UCSD-AML1 (cell line): ENCODE data around the gene CDC45.
"Not testable (repeated sequence)": the region's sequence is repeated elsewhere in the genome, so short reads cannot be mapped to it uniquely, and the experiment has no call there.

ENCODE experiments used
- DNase-seq: peaks from one replicate; lab custom pipeline; 2025; ENCODE audit not compliant: unreplicated experiment; lab: John Stamatoyannopoulos, UW

Gene CDC45, protein sequence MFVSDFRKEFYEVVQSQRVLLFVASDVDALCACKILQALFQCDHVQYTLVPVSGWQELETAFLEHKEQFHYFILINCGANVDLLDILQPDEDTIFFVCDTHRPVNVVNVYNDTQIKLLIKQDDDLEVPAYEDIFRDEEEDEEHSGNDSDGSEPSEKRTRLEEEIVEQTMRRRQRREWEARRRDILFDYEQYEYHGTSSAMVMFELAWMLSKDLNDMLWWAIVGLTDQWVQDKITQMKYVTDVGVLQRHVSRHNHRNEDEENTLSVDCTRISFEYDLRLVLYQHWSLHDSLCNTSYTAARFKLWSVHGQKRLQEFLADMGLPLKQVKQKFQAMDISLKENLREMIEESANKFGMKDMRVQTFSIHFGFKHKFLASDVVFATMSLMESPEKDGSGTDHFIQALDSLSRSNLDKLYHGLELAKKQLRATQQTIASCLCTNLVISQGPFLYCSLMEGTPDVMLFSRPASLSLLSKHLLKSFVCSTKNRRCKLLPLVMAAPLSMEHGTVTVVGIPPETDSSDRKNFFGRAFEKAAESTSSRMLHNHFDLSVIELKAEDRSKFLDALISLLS

DNA sequence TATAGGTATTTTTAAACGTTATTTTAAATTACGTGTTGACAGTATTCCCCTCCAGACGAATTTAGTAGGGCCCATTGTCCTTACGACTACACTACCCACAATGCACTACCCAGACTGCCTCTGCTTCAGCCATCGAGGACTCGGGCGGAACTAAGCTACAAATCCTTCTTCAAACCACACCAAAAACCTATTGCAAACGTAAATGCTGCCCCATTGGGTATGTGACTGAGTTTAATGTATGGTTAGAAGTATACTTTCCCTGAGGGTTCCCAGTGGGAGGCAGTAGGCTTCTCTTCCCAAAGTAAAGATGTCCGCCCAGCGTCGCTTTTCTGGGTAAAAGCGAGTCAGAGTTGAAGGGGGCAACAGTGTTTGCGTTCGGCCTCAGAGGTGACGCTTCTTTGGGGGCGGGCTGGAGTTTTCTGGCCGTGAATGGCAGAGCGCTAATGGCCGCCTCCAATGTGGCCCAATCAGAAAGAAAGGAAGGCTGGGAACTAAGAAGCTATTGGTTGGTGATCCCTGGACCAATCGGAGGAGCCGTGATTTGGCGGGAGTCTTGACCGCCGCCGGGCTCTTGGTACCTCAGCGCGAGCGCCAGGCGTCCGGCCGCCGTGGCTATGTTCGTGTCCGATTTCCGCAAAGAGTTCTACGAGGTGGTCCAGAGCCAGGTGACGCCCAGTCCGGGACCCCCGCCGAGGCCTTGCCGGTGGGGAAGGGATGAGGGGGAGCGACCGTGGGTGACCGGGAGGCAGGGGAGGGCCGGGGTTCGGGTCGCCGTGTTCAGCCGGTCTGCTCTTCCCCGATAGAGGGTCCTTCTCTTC, at the start of gene CDC45:
CDC45 (plus strand) TSS at position 566 of the 818 bp plus-strand sequence; CDS start at position 615, 49 bp downstream.
- DNase-seq: peak; percentile 94

DNA sequence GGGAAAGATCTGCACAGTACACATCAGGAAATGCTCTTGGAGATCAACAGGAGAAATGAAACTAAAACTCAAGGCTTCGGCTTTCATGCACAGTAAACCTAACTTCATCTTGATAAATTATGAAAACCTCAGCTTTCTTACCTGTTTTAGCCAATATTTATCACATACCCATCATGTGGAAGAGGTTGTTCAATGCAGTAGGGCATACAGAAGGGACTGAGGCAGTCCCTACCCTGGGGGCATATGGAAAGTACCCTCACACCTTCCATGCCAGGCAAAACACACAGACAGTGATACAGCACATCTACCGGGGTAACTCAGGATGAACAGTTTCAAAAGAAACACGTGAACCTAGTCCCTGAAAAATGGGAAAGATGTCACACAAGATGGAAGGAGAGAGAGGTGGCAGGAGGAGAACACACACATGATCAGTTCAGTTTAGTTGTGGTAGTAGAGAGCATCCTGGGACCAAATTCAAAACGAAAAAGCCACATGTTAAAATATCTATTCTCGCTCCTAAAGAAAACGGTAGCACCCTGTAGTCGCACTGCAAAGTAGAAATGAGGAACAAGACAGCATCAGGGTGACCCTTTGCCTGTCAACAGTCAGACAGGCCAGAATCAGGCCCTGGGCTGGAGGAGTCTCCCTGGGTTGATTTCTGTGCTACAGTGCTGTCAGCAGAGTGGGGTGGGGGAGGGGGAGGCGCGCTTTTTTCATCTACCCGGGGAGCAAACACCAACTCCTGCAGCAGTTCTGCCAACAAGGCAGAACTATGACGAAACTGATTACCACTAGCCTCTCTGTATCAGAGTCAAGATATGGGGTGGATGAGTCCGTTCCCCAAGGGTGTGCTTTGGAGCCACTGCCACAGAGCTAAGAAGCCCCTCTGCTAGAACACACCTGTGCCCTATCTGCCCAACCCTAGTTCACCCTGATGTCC, 49.5 kb upstream of the CDC45 start:
- DNase-seq: peak; percentile 44

DNA sequence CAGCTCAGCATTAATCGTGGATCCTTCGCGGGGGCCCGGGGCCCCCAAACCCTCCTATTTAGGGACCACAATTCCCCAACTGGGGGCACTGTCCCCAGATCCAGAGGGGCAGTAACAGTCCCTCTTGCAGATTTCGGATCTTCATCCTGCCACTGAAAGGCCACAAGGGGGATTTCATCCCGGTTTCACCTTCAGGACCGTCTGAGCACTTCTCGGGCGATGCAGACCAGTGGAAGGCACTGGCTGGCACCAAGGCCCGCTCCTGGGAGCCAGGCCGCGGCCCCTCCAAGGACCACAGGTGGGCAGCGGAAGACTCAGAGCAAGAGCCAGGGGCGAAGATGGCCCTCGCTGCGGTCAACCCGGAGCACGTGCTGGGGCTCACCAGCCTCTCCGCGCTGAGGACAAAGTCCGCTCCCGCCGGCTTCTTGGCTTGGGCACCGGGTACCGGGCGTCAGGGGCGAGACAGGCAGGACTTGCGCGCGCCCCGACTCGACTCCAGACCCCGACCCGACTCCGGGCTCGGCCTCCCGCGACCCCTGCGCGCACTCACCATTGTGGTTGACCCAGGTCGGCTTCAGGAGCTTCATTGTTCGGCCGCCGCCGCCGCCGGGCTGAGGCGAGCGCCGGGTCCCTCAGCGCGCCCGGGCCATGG, 48.7 kb upstream of the CDC45 start:
- DNase-seq: no peak

DNA sequence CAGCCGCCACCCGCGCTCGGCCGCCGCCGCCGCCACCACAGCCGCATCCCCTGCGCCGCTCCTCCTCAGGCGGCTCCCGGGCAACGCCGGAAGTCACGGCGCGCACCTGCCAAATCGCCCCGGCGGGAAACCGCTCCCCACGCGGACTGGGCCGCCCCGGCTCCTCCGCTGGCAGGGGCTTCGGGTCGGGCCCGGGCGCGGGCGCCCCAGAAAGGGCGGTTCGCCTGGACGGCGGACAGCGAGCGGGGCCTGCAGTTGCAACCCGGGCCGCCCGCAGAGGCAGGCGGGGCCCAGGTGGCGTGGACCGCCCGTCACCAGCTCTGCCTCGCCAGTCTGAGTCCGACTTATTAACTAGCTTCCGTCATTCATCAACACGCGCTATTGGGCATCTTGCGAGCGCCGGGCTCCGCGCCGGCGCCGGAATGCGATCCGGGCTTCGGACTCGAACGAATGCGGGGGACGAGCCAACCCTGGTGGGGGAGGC, 48.0 kb upstream of the CDC45 start, which contains the start of gene HIRA:
HIRA (minus strand) TSS at position 85 of the 484 bp plus-strand sequence. CDS start 257 bp downstream, outside the sequence.
- DNase-seq: peak; percentile 86

DNA sequence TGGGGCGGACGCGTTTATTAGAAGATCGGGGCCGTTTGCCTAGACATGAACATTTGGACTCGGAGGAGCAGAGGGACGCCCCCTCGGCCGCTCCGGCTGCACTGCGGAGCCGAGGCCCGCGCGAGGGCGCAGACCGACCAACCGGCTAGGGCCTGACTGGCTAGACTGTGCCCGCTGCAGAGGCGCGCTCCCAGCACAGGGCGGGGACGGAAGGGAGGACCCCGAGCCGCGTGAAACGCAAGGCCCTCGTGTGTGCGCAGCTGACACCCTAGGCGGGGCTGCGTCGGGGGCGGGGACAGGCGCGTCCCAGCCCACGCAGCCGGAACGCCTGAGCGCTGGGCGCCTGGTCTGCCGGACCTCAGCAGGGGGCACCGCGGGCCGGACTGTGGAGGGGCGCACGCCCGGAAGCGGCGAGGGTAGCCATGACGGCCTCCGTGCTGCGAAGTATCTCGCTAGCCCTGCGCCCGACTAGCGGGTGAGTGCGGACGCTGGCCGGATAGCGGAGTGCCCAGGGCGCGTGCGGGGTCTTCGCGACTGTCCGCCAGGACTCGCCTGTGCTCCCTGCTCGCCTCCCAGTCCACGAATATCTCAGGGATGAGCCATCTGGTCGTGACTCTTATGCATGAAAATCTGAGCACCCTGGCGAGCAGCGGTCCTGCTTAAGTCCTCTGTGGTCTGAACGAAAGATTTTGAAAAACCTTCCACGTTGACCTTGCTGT, 47.4 kb upstream of the CDC45 start, which contains the start of gene MRPL40:
MRPL40 (plus strand) TSS at position 413 of the 719 bp plus-strand sequence; CDS start at position 423, 10 bp downstream.
- peak; percentile 97 for DNase-seq

DNA sequence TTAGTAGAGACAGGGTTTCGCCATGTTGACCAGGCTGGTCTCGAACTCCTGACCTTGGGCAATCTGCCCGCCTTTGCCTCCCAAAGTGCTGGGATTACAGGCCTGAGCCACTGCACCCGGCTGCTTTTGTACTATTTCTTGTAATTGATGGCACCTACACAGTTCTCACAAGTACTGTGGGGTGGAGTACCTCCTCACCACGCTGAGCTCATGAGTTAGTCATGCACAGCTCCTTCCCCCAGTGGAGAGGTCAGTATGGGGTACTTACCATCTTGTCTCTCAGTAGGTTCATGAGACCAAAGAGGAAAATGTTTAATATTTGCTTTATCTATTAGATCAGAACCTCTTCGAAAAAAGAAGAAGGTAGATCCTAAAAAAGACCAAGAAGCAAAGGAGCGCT, 45.3 kb upstream of the CDC45 start:
- DNase-seq: no peak

DNA sequence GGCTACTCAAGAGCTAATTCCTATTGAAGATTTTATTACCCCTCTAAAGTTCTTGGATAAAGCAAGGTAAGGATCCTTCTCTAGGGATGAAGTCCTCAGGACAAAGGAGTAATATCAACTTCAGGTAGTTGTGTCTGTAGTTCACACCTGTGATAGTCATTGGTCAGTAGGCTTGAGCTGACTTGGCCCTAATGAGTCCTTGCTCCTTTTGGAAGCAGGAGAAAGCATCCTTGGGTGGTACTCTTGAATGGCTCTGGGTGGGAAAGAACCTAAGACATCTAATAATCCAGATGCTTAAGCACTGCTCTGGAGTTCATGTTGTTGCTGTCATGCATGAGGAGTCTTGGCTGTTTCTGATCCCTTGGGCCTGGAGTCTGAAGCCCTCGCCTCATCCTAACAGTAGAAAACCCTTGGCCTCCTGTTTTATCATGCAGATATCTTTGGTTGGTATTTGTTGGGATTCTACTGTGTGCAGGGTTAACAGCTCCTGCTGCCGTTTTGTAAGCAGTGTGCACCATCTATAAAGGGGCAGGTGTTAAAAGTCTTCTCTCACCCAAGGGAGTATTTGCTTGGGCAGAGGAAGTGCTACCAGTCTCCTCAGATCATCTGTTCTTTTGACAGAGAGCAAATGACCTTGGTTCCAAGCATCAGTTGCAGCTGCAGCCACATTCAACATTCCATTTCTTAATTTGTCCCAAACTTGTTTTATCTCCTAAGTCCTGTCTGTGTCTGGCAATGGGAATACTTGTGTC, 44.7 kb upstream of the CDC45 start:
- no peak for DNase-seq

DNA sequence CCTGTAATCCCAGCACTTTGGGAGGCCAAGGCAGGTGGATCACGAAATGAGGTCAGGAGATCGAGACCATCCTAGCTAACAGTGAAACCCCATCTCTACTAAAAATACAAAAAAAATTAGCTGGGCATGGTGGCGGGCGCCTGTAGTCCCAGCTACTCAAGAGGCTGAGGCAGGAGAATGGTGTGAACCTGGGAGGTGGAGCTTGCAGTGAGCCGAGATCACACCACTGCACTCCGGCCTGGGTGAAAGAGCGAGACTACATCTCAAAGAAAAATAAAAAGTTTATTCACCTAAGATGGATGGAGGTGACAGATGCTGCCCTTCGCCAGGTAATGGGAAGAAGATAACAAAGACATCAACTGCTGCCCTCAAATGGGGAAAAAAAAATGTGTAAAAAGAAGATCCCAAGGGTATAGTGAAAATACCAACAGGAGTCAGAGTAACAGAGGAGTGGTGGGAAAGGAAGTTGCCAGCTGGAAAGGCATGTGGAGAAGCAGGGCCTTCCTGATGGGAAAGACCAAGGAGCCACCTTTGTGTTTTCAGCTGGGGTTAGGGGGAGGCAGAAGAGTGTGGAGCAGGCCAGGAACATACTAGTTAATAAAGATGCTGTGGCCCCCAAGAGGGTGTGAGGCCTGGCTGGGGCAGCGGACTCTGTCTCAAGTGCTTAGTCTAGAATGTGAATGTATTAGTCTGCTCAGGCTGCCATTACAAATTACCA, 43.1 kb upstream of the CDC45 start:
- DNase-seq: not testable (repeated sequence)

DNA sequence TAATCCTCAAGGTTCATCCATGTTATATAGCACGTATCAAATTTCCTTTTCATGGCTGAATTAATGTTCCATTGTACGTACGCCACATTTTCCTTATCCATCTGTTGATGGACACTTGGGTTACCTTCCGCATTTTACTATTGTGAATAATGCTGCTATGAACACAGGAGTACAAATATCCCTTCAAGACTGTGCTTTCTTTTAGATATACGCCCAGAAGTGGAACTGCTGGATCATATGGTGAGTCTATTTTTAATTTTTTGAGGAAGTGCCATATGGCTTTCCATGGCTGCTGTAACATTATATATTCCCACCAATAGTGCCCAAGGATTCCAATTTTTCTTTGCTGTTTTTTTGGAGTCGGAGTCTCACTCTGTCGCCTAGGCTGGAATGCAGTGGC, 41.4 kb upstream of the CDC45 start:
- DNase-seq: no peak

DNA sequence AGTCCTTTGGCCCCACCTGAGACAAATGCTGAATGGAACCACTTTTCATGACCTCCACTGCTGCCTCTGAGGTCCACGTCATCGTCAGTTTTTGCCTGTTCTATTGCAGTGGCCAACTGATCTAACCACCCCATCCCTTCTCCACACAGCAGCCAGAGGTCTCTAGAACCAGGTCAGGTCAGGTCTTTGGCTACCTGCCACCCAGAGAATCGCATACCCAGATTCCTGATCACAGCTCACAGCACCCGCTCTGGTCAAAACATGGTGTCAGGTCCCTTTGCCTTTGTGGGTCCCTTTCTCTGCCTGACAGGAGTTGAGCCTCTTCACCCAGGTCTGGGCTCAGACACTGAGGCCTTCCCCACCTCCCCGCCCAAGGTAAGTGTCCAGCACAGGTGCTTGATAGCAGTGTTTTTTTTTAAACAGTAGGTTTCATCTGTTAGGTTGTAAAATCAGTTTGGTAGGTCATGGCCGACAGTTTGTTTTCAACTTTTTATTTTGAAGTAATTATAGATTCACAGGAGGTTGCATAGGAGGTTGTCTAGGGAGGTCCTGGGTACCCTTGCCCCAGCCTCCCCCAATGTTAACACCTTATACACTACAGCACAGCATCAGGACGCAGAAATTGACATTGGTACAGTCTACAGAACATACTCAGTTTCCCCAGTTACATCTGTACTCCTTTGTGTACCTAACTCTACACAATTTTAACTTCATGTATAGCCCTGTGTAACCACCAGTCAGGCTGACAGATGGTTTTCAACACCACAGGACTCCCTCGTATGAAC, 39.1 kb upstream of the CDC45 start:
- no peak for DNase-seq

DNA sequence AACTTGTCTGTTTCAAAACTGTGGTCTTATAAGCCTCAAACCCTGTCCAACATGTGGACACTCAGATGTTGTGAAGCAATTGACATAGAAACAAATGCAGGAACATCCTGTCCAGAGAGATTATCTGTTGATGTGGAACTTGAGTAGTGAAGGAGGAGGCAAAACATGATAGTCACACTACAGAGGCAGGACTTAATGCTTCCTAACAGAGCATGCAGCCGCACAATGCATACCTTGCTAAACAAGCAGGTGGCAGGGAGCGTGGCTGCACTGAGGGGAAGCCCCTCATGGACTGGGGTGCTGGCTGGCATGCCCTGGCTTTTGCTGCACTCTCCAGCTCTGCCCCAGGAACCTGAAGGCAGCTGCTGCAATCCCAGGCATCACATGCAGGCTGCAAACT, 37.6 kb upstream of the CDC45 start:
- DNase-seq: no peak

DNA sequence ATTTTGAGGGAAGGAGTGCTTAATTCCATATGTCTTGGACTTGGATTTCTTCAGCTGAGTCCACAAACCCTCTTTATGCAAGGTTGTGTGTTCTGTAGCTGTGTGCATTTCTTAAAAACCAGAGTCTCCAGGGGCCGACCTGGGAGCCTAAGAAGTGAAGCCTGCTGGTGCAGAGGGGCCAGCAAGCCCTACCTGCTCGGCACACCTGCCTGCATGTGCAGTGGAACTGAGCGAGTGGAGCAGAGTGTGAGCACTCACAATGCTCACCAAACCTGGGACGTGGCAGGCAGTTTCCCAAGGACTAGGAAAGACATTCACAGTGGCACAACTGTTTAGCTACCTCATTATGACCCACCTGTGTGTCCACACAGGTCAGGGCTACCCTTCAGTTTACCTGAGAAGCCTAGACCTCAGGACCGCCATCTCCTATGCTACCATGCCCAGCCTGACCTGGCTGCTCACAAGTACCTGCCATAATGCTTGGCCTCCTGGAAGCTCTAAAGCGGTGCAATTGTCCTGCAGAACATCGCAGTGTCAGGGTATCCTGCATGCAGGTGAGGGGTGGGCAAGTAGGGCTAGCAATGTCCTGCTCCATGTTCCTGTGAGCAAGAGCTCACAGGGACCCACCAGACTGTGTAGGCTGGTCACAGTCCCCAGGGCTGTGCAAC, 36.0 kb upstream of the CDC45 start:
- DNase-seq: no peak

DNA sequence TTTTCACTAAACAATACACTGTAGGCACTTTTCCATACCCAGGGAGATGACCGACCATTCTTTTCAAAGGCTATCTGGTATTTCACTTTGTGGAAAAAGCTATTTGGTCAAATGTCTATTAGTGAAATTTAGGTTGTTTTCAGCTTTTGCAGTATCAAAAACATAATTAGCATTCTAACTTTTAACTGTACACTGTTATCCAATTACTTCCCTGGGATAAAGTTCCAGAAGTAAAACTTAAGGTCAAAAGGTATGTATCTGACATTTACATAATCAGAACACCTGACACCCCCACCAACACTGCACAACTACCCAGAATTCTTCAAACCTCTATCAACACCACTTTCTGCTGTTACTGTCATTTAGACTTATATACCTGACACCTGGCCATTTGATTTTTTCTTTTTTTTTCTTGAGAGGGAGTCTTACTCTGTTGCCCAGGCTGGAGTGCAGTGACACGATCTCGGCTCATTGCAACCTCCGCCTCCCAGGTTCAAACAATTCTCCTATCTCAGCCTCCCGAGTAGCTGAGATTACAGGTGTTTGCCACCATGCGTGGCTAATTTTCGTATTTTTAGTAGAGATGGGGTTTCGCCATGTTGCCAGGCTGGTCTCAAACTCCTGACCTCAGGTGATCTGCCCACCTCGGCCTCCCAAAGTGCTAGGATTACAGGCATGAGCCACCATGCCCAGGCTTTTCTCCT, 34.3 kb upstream of the CDC45 start:
- DNase-seq: not testable (repeated sequence)

DNA sequence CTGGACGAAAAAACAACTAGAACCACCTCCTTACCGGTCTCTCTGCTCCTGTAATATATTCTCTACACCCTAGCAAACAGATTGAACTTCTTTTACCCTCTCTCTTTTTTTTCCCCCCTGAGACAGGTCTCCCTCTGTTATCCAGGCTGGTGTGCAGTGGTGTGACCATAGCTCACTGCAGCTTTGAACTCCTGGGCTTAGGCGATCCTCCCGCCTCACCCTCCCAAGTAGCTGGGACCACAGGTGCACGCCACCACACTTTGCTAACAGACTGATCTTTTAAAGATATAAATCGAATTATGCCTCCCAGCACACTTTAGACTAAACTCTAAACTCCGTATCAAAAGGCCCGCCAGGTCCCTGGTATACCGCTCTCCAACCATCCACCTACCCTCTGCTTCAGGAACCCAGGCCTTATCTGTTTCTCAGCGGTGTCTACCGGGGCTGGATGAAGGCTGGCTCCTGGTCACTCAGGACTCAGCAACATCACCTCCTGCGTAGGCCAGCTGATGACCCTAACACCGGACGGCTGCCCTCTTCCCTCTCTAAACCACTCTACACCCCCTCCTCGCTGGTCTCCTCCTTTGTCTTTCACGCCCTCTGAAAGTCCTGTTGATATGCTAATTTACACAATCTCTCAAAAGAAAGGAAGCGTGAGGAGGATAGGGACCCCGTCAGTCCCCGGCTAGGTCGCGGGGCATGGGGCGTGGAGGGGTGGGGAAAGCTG, 33.0 kb upstream of the CDC45 start:
- no peak for DNase-seq
